ENCODE measurements around the gene CLIP3. TPM values are rescaled to one million over a fixed set of nuclear protein-coding genes. Genes with fewer than 3 reads are reported as not detected.

CLIP3 gene
- total and polyA plus RNA-seq, 8 donors: 5.8 to 33.0 (median 27.5) TPM

DNA sequence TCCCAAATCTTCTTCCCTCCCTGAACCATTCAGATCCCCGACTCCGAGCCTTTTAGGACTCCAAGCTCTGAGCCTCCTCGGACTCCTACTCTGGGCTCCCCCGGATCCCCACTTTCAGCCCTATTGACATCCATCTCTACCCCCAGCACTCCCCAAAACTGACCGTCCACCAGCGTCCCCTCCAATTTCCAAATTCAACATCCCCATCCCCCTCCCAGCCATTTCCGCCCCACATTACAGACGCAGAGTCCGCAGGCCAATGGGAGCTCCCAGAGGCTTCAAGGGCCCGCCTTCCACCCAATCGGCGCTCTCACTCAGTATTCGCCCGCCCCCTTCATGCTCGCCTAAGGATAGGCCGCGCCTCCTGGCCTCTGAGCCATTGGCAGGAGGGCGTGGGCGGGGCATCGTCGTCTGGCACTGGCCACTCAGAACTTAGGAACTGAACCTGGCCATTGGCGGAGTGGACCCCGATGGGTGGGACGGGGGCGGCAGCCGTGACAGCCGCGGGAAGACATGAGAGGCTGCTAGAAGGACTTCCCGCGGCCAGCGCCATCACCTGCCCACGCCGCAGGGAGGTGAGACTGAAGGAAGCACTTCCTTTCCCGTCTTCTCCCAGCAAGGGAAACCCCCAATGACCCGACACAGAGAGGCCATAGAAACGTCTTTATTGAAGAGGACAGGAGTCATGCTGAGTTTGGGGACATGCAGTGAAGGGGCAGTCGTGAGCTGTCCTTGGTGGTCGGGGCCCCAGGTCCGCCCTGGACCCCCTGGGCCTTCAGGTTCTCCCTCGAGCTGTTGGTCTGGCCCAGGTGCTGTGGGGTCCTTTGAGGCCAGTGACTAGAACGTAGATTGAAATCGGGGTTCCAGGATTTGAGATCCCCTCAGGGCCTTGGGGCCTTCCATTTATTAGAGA, 18.4 kb downstream of the CLIP3 start, which contains the start of gene ALKBH6:
ALKBH6 (minus strand) TSS at position 202 of the 913 bp plus-strand sequence. CDS start 816 bp downstream, outside the sequence.
- intact Hi-C loops (cut with DNase I): no loop called here
- Histone ChIP-seq H3K9me3 (no peaks in the 10 kb centered on the region), H3K27me3 (peaks cover 0 to 6% of the 10 kb centered on the region in 2 donors), H3K27ac (peak within 1 kb of the TSS; percentile 26 to 75), H3K4me3 (peak within 1 kb of the TSS; percentile 54 to 65), H3K36me3 (no peaks in the 10 kb centered on the region), H3K4me1 (peaks cover 6 to 23% of the 10 kb centered on the region in 2 donors)
- DNase-seq (peak; percentile 98 to 100 (median 99)), ATAC-seq (peak; percentile 98)
- TF ChIP-seq, protein P1, sequence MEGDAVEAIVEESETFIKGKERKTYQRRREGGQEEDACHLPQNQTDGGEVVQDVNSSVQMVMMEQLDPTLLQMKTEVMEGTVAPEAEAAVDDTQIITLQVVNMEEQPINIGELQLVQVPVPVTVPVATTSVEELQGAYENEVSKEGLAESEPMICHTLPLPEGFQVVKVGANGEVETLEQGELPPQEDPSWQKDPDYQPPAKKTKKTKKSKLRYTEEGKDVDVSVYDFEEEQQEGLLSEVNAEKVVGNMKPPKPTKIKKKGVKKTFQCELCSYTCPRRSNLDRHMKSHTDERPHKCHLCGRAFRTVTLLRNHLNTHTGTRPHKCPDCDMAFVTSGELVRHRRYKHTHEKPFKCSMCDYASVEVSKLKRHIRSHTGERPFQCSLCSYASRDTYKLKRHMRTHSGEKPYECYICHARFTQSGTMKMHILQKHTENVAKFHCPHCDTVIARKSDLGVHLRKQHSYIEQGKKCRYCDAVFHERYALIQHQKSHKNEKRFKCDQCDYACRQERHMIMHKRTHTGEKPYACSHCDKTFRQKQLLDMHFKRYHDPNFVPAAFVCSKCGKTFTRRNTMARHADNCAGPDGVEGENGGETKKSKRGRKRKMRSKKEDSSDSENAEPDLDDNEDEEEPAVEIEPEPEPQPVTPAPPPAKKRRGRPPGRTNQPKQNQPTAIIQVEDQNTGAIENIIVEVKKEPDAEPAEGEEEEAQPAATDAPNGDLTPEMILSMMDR (IDR thresholded peaks at IDR 0.05): no peak

DNA sequence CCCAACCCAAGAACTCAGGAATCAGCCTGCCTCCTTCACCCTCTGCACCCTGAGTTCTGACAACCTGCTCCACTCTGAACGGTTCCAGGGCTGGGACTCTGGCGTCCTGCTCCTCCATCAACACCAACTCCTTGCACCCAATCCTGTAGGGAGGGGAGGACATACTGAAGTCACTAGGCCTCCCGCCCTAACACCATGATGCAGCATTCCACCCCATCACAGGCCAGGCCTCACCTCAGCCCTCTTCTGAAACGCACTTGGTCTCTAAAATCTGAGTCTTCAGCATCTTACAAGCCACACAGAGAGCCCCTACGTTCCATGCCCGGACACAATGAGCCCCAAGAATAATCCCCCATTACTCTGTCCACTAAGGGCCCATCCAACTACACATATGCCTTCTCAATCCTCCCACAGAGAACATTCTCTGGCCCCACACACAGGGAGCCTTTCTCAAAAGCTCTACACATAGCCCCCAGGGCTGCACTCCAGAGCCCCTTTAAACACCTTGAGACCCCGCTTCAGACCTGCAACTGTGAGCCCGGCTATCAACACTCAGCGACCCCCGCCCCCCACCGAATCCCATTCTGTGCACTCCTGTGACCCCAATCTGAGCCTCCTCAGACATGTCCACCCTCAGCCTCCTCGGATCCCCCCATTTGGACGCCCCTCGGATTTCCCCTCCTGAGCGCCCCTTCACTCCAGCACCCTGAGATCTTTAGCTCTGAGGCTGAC, 19.2 kb downstream of the CLIP3 start:
- Histone ChIP-seq H3K27me3 (peaks cover 0 to 14% of the 10 kb centered on the region in 2 donors), H3K4me1 (peaks cover 6 to 29% of the 10 kb centered on the region in 2 donors), H3K27ac (peak overlapping the region; percentile 26 to 75), H3K4me3 (peak overlapping the region; percentile 54 to 65), H3K36me3 (no peaks in the 10 kb centered on the region), H3K9me3 (no peaks in the 10 kb centered on the region)
- intact Hi-C loops (cut with DNase I): no loop called here
- TF ChIP-seq, protein P1 (IDR thresholded peaks at IDR 0.05): no peak
- no peak for ATAC-seq
- DNase-seq: peak in 1 of 4 donors; percentile 67

DNA sequence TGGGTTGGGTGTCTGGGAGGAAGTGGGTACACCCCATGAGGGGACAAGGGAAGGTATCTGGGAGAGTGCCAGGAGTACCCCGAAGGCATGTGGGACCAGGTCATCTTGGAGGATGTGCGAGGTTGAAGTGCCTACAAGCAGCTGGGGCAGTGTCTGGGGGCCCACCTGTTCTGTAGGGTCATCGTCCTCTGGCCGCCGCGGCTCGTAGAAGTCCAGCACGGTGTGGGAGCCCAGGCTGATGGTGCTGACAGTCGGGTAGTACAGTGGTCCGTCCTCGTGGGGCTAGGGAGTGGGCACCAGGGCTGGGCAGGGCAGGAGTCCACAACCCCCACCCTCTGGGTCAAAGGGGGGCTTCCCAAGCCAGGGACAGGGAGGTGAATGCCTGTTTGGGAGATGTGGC, 22.3 kb downstream of the CLIP3 start:
- H3K36me3 ChIP-seq: no peaks in the 10 kb centered on the region
- intact Hi-C loops (cut with DNase I): no loop called here
- no peak for ATAC-seq

DNA sequence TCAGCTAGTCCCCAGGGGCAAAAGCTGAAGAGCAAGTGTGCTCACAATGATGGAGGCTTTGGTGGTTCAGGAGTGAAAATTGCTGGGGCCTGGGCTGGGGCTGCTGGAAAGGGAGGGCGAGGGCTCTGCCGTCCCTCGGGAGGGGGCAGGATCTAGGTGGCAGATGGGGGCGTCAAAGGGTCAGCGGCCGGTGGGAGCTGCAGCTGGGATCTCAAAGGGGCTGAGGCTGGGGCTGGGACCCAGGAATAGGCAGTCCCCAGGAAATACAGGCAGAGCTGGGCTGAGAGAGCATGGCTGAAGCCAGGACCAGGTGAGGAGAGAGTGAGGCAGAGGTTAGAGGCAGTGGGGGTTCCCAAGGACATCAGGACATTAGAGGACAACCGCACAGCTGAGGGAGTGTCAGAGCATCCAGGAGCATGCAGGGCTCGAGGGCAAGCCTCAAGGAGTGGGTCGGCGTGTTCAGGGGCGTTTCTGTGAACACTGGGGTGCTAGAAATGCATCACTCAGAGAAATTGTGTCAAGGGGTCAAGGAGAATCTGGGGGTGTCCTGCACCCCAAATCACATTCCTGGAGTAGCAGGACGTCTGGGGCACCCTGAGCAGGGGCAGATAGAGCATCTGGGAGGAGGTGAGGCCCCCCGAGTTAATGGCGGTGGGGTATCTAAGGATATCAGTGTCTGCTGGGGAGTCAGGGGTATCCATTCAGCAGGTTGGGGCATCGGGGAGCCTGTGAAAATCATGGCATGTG, 22.9 kb downstream of the CLIP3 start:
- Histone ChIP-seq H3K27me3 (peaks cover 0 to 17% of the 10 kb centered on the region in 2 donors), H3K27ac (no peak overlapping the region), H3K36me3 (no peaks in the 10 kb centered on the region), H3K4me3 (peak overlapping the region; percentile 30 to 46), H3K4me1 (peaks cover 6 to 26% of the 10 kb centered on the region in 2 donors), H3K9me3 (no peaks in the 10 kb centered on the region)
- TF ChIP-seq, protein P1 (IDR thresholded peaks at IDR 0.05): no peak
- DNase-seq: peak in 1 of 4 donors; percentile 53
- no peak for ATAC-seq
- intact Hi-C loops (cut with DNase I): no loop called here

More for the DNA sequence above, 22.3 kb downstream of the CLIP3 start:
- peaks cover 6 to 29% of the 10 kb centered on the region in 2 donors for H3K4me1 ChIP-seq
- H3K27ac ChIP-seq: no peak overlapping the region
- no peak overlapping the region for H3K4me3 ChIP-seq
- H3K9me3 ChIP-seq: no peaks in the 10 kb centered on the region
- H3K27me3 ChIP-seq: peaks cover 0 to 17% of the 10 kb centered on the region in 2 donors
- TF ChIP-seq, protein P1 (IDR thresholded peaks at IDR 0.05): no peak
- DNase-seq: peak in 1 of 4 donors; percentile 61

Data from left lung (tissue), 10 donors.